Stimulated activated effector memory CD8-positive, alpha-beta T cell treated with anti-CD3 and anti-CD28 coated beads, Interleukin-12 subunit alpha, Interleukin-12 subunit beta, amount 100 ng/mL, for 72 hours (primary cell): ENCODE measurements around the gene LMO7.
A peak's percentile ranks its signal among the peaks of the same experiment; 100 is the strongest.
"Not testable (repeated sequence)": the region's sequence is repeated elsewhere in the genome, so short reads cannot be mapped to it uniquely, and the experiment has no call there.

Experiments used
- ATAC-seq: fragments of 150-1000 bp; cut with Tn5 transposase; 2 replicates; pipeline ENCODE4 v1.10.0; 2021
- DNase-seq, 2 donors: peaks; one replicate each; pipeline ENCODE4 v3.0.0; 2021 to 2022; ENCODE audit warnings: low spot score in 2 of 2
- H3K27ac Mint-ChIP-seq: one replicate; pipeline ENCODE4 v1.8.0; 2022; ENCODE audit warnings: mild to moderate bottlenecking, mixed read lengths
- H3K36me3 Mint-ChIP-seq: one replicate; pipeline ENCODE4 v1.8.0; 2022; ENCODE audit warnings: mild to moderate bottlenecking, mixed read lengths
- H3K4me1 Mint-ChIP-seq: one replicate; pipeline ENCODE4 v1.8.0; 2022; ENCODE audit warnings: mixed read lengths
- H3K4me3 Mint-ChIP-seq: one replicate; pipeline ENCODE4 v1.8.0; 2022; ENCODE audit warnings: mild to moderate bottlenecking, mixed read lengths
- H3K9me3 Mint-ChIP-seq: one replicate; pipeline ENCODE4 v1.8.0; 2022; ENCODE audit warnings: mixed read lengths

LMO7 gene

GRCh38 chr13:75699717-75700116 lies 63.6 kb downstream of the LMO7 start:
- not testable (repeated sequence) for H3K27ac Mint-ChIP-seq, DNase-seq, H3K4me3 Mint-ChIP-seq, ATAC-seq, H3K4me1 Mint-ChIP-seq, H3K9me3 Mint-ChIP-seq, H3K36me3 Mint-ChIP-seq

GRCh38 chr13:75700552-75700951 lies 64.4 kb downstream of the LMO7 start:
- ATAC-seq (no peak), DNase-seq (no peak)
- peaks cover 8% of the 10 kb centered on the region for H3K4me1 Mint-ChIP-seq
- H3K27ac Mint-ChIP-seq, result no peak overlapping the region
- H3K4me3 Mint-ChIP-seq, result no peak overlapping the region
- no peaks in the 10 kb centered on the region for H3K9me3 Mint-ChIP-seq
- H3K36me3 Mint-ChIP-seq, result no peaks in the 10 kb centered on the region

GRCh38 chr13:75702476-75702875 lies 66.3 kb downstream of the LMO7 start:
- peaks cover 14% of the 10 kb centered on the region for H3K4me1 Mint-ChIP-seq
- no peak for ATAC-seq
- H3K4me3 Mint-ChIP-seq, result no peak overlapping the region
- no peaks in the 10 kb centered on the region for H3K9me3 Mint-ChIP-seq
- no peak for DNase-seq
- H3K36me3 Mint-ChIP-seq, result no peaks in the 10 kb centered on the region
- H3K27ac Mint-ChIP-seq, result no peak overlapping the region

GRCh38 chr13:75703769-75704168 lies 67.6 kb downstream of the LMO7 start:
- no peak overlapping the region for H3K27ac Mint-ChIP-seq
- no peak overlapping the region for H3K4me3 Mint-ChIP-seq
- H3K4me1 Mint-ChIP-seq, result peaks cover 14% of the 10 kb centered on the region
- H3K36me3 Mint-ChIP-seq, result no peaks in the 10 kb centered on the region
- ATAC-seq, result no peak
- DNase-seq, result no peak
- H3K9me3 Mint-ChIP-seq, result no peaks in the 10 kb centered on the region

- Mint-ChIP-seq H3K9me3 (no peaks in the 10 kb centered on the region), H3K4me3 (no peak overlapping the region), H3K4me1 (peaks cover 14% of the 10 kb centered on the region), H3K27ac (no peak overlapping the region), H3K36me3 (no peaks in the 10 kb centered on the region)
- no peak for DNase-seq
- ATAC-seq, result no peak
Observed at GRCh38 chr13:75704194-75704926, 68.2 kb downstream of the LMO7 start.

- no peak overlapping the region for H3K4me3 Mint-ChIP-seq
- H3K9me3 Mint-ChIP-seq, result no peaks in the 10 kb centered on the region
- peaks cover 14% of the 10 kb centered on the region for H3K4me1 Mint-ChIP-seq
- ATAC-seq (no peak), DNase-seq (no peak)
- H3K36me3 Mint-ChIP-seq, result no peaks in the 10 kb centered on the region
- H3K27ac Mint-ChIP-seq, result no peak overlapping the region
Observed at GRCh38 chr13:75704927-75705288, 68.8 kb downstream of the LMO7 start.

GRCh38 chr13:75705395-75705794 lies 69.3 kb downstream of the LMO7 start:
- Mint-ChIP-seq H3K4me1 (peaks cover 14% of the 10 kb centered on the region), H3K9me3 (no peaks in the 10 kb centered on the region), H3K4me3 (no peak overlapping the region), H3K36me3 (no peaks in the 10 kb centered on the region), H3K27ac (no peak overlapping the region)
- DNase-seq (no peak), ATAC-seq (peak; percentile 100)

GRCh38 chr13:75705908-75706307 lies 69.8 kb downstream of the LMO7 start:
- Mint-ChIP-seq H3K36me3 (no peaks in the 10 kb centered on the region), H3K9me3 (no peaks in the 10 kb centered on the region), H3K27ac (no peak overlapping the region), H3K4me3 (no peak overlapping the region), H3K4me1 (peaks cover 14% of the 10 kb centered on the region)
- ATAC-seq (no peak), DNase-seq (no peak)

- no peak overlapping the region for H3K4me3 Mint-ChIP-seq
- DNase-seq, result no peak
- ATAC-seq, result no peak
- no peaks in the 10 kb centered on the region for H3K4me1 Mint-ChIP-seq
- H3K36me3 Mint-ChIP-seq, result no peaks in the 10 kb centered on the region
- no peak overlapping the region for H3K27ac Mint-ChIP-seq
- no peaks in the 10 kb centered on the region for H3K9me3 Mint-ChIP-seq
Observed at GRCh38 chr13:75713852-75714251, 77.7 kb downstream of the LMO7 start.

GRCh38 chr13:75715601-75716523 lies 79.7 kb downstream of the LMO7 start:
- no peak overlapping the region for H3K27ac Mint-ChIP-seq
- H3K4me3 Mint-ChIP-seq, result no peak overlapping the region
- H3K4me1 Mint-ChIP-seq, result no peaks in the 10 kb centered on the region
- ATAC-seq (peak; percentile 90), DNase-seq (no peak)
- H3K9me3 Mint-ChIP-seq, result no peaks in the 10 kb centered on the region
- H3K36me3 Mint-ChIP-seq, result no peaks in the 10 kb centered on the region

GRCh38 chr13:75717525-75717924 lies 81.4 kb downstream of the LMO7 start:
- DNase-seq (no peak), ATAC-seq (no peak)
- Mint-ChIP-seq H3K4me1 (no peaks in the 10 kb centered on the region), H3K4me3 (no peak overlapping the region), H3K9me3 (no peaks in the 10 kb centered on the region), H3K36me3 (no peaks in the 10 kb centered on the region), H3K27ac (no peak overlapping the region)

GRCh38 chr13:75721307-75721706 lies 85.2 kb downstream of the LMO7 start:
- ATAC-seq, result no peak
- Mint-ChIP-seq H3K4me3 (no peak overlapping the region), H3K27ac (no peak overlapping the region), H3K36me3 (no peaks in the 10 kb centered on the region), H3K4me1 (no peaks in the 10 kb centered on the region), H3K9me3 (no peaks in the 10 kb centered on the region)
- DNase-seq, result no peak

GRCh38 chr13:75723901-75724300 lies 87.8 kb downstream of the LMO7 start:
- Mint-ChIP-seq H3K9me3 (no peaks in the 10 kb centered on the region), H3K27ac (no peak overlapping the region), H3K36me3 (no peaks in the 10 kb centered on the region), H3K4me1 (no peaks in the 10 kb centered on the region), H3K4me3 (no peak overlapping the region)
- DNase-seq (no peak), ATAC-seq (no peak)

GRCh38 chr13:75724752-75725517 lies 88.8 kb downstream of the LMO7 start:
- no peaks in the 10 kb centered on the region for H3K36me3 Mint-ChIP-seq
- no peaks in the 10 kb centered on the region for H3K9me3 Mint-ChIP-seq
- no peak for DNase-seq
- ATAC-seq, result no peak
- no peak overlapping the region for H3K27ac Mint-ChIP-seq
- no peaks in the 10 kb centered on the region for H3K4me1 Mint-ChIP-seq
- H3K4me3 Mint-ChIP-seq, result no peak overlapping the region

GRCh38 chr13:75725736-75726135 lies 89.6 kb downstream of the LMO7 start:
- no peak overlapping the region for H3K4me3 Mint-ChIP-seq
- DNase-seq (no peak), ATAC-seq (no peak)
- H3K4me1 Mint-ChIP-seq, result no peaks in the 10 kb centered on the region
- H3K27ac Mint-ChIP-seq, result no peak overlapping the region
- H3K9me3 Mint-ChIP-seq, result no peaks in the 10 kb centered on the region
- H3K36me3 Mint-ChIP-seq, result no peaks in the 10 kb centered on the region
